Measurements from ENCODE around the gene PTGDS.

PTGDS gene

GRCh38 chr9:137023583-137023991, 46.3 kb downstream of the PTGDS start:
- Mint-ChIP-seq H3K27me3 (no peaks in the 10 kb centered on the region), H3K36me3 (peaks cover 0 to 4% of the 10 kb centered on the region in 2 donors), H3K4me3 (no peak overlapping the region), H3K4me1 (peaks cover 2 to 10% of the 10 kb centered on the region in 2 donors), H3K27ac (no peak overlapping the region), H3K9me3 (peaks cover 0 to 2% of the 10 kb centered on the region in 2 donors)
- no peak for DNase-seq
- no peak for ATAC-seq (replicated peaks)

- no peak for DNase-seq
- H3K27me3 Mint-ChIP-seq, result no peaks in the 10 kb centered on the region
- H3K36me3 Mint-ChIP-seq, result peaks cover 0 to 4% of the 10 kb centered on the region in 2 donors
- peaks cover 0 to 2% of the 10 kb centered on the region in 2 donors for H3K9me3 Mint-ChIP-seq
- ATAC-seq (replicated peaks), result no peak
- H3K4me3 Mint-ChIP-seq, result no peak overlapping the region
- no peak overlapping the region for H3K27ac Mint-ChIP-seq
- peaks cover 22 to 24% of the 10 kb centered on the region in 2 donors for H3K4me1 Mint-ChIP-seq
Measured at GRCh38 chr9:137025517-137025966, 48.2 kb downstream of the PTGDS start.

GRCh38 chr9:137026384-137026783, 49.1 kb downstream of the PTGDS start:
- Mint-ChIP-seq H3K4me1 (peaks cover 28 to 30% of the 10 kb centered on the region in 2 donors), H3K4me3 (no peak overlapping the region)

GRCh38 chr9:137026828-137027227, 49.5 kb downstream of the PTGDS start:
- Mint-ChIP-seq H3K36me3 (peaks cover 0 to 6% of the 10 kb centered on the region in 2 donors), H3K27ac (no peak overlapping the region), H3K9me3 (peaks cover 0 to 2% of the 10 kb centered on the region in 2 donors), H3K4me1 (peaks cover 30 to 35% of the 10 kb centered on the region in 2 donors), H3K27me3 (no peaks in the 10 kb centered on the region), H3K4me3 (peak overlapping the region in 1 of 2 donors; percentile 76)
- DNase-seq (no peak), ATAC-seq (replicated peaks) (no peak)

More at GRCh38 chr9:137026384-137026783, 49.1 kb downstream of the PTGDS start:
- Mint-ChIP-seq H3K9me3 (peaks cover 0 to 2% of the 10 kb centered on the region in 2 donors), H3K36me3 (peaks cover 0 to 6% of the 10 kb centered on the region in 2 donors), H3K27me3 (no peaks in the 10 kb centered on the region), H3K27ac (no peak overlapping the region)
- ATAC-seq (replicated peaks) (no peak), DNase-seq (no peak)

- no peaks in the 10 kb centered on the region for H3K9me3 Mint-ChIP-seq
- H3K4me3 Mint-ChIP-seq, result peak within 1 kb of the TSS; percentile 76 to 77
- no peaks in the 10 kb centered on the region for H3K27me3 Mint-ChIP-seq
- H3K4me1 Mint-ChIP-seq, result peaks cover 35 to 43% of the 10 kb centered on the region in 2 donors
- peak within 1 kb of the TSS; percentile 89 for H3K27ac Mint-ChIP-seq
- ATAC-seq (replicated peaks) (no peak), DNase-seq (no peak)
- H3K36me3 Mint-ChIP-seq, result peaks cover 0 to 3% of the 10 kb centered on the region in 2 donors
Measured at GRCh38 chr9:137027369-137028262, 50.3 kb downstream of the PTGDS start, which contains the start of gene ABCA2. Gene ABCA2 (minus strand): TSS chr9:137028237. CDS start chr9:137028140, 97 bp downstream.

- Mint-ChIP-seq H3K27ac (peak overlapping the region; percentile 71), H3K27me3 (no peaks in the 10 kb centered on the region), H3K9me3 (no peaks in the 10 kb centered on the region), H3K4me3 (peak overlapping the region; percentile 71 to 77), H3K36me3 (peaks cover 0 to 3% of the 10 kb centered on the region in 2 donors), H3K4me1 (peaks cover 39 to 49% of the 10 kb centered on the region in 2 donors)
- no peak for DNase-seq
- ATAC-seq (replicated peaks), result peak; percentile 30 to 33
Measured at GRCh38 chr9:137028263-137029057, 51.2 kb downstream of the PTGDS start.

GRCh38 chr9:137029058-137029936, 52.0 kb downstream of the PTGDS start:
- peak overlapping the region; percentile 72 to 77 for H3K4me3 Mint-ChIP-seq
- H3K27me3 Mint-ChIP-seq, result no peaks in the 10 kb centered on the region
- no peaks in the 10 kb centered on the region for H3K9me3 Mint-ChIP-seq
- DNase-seq (peak; percentile 69), ATAC-seq (replicated peaks) (peak; percentile 49 to 54)
- H3K27ac Mint-ChIP-seq, result peak overlapping the region; percentile 86
- peaks cover 0 to 3% of the 10 kb centered on the region in 2 donors for H3K36me3 Mint-ChIP-seq
- H3K4me1 Mint-ChIP-seq, result peaks cover 43 to 57% of the 10 kb centered on the region in 2 donors

- H3K9me3 Mint-ChIP-seq, result no peaks in the 10 kb centered on the region
- DNase-seq (no peak), ATAC-seq (replicated peaks) (no peak)
- H3K36me3 Mint-ChIP-seq, result peaks cover 0 to 3% of the 10 kb centered on the region in 2 donors
- H3K4me3 Mint-ChIP-seq, result peak overlapping the region; percentile 64 to 72
- peaks cover 50 to 64% of the 10 kb centered on the region in 2 donors for H3K4me1 Mint-ChIP-seq
- H3K27ac Mint-ChIP-seq, result peak overlapping the region; percentile 78
- H3K27me3 Mint-ChIP-seq, result no peaks in the 10 kb centered on the region
Measured at GRCh38 chr9:137030006-137030405, 52.7 kb downstream of the PTGDS start.

- peak overlapping the region; percentile 78 for H3K27ac Mint-ChIP-seq
- H3K9me3 Mint-ChIP-seq, result no peaks in the 10 kb centered on the region
- H3K4me1 Mint-ChIP-seq, result peaks cover 54 to 70% of the 10 kb centered on the region in 2 donors
- no peaks in the 10 kb centered on the region for H3K27me3 Mint-ChIP-seq
- DNase-seq (peak; percentile 64), ATAC-seq (replicated peaks) (peak; percentile 7 to 17)
- H3K36me3 Mint-ChIP-seq, result peaks cover 0 to 3% of the 10 kb centered on the region in 2 donors
- peak overlapping the region; percentile 62 to 64 for H3K4me3 Mint-ChIP-seq
Measured at GRCh38 chr9:137030538-137031527, 53.5 kb downstream of the PTGDS start.
